ENCODE data around the gene GALNTL6. TPM values are rescaled to one million over a fixed set of nuclear protein-coding genes. Genes with fewer than 3 reads are reported as not detected.

The GALNTL6 gene
- total and polyA plus RNA-seq, 2 donors from 2014 or later: 0.60 TPM; not detected in 1

DNA sequence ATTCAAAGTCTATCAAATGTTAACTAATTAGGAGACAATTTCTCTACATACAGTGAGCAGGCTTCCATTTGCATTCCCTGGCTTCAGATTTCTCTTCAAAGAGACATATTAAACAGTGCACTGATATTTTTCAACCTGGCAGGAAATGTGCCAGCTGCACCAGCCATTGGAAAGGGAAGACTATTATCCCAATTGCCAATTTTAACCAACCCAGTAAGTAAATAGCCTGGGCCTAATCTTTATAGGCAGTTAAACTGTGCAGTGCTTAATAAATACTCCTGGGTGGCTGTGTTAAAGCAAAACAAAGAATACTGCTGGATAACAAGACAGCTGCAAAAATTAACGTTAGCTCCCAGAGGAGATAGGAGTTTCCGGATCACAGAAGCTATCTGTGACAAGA is 1243.5 kb downstream of the GALNTL6 start:
- H3K4me3 ChIP-seq (ENCODE audit: low read length in 3 of 3): no peak overlapping the region
- FAIRE-seq: no peak
- H3K9ac ChIP-seq (ENCODE audit: low read length in 3 of 3): no peak overlapping the region
- no peaks in the 10 kb centered on the region for H3K27me3 ChIP-seq (ENCODE audit: control insufficient read depth, insufficient read depth, low read length)
- no peak for DNase-seq
- H3K9me3 ChIP-seq (ENCODE audit: control insufficient read depth in 2 of 3, insufficient read depth in 1 of 3, low read length in 3 of 3): no peaks in the 10 kb centered on the region
- no peaks in the 10 kb centered on the region for H3K36me3 ChIP-seq (ENCODE audit: control insufficient read depth in 2 of 3, insufficient read depth in 3 of 3, low read length in 3 of 3)
- H3K4me1 ChIP-seq (ENCODE audit: control insufficient read depth in 2 of 3, insufficient read depth in 2 of 3, low read depth in 1 of 3, low read length in 3 of 3): no peaks in the 10 kb centered on the region
- TF ChIP-seq, protein P1, sequence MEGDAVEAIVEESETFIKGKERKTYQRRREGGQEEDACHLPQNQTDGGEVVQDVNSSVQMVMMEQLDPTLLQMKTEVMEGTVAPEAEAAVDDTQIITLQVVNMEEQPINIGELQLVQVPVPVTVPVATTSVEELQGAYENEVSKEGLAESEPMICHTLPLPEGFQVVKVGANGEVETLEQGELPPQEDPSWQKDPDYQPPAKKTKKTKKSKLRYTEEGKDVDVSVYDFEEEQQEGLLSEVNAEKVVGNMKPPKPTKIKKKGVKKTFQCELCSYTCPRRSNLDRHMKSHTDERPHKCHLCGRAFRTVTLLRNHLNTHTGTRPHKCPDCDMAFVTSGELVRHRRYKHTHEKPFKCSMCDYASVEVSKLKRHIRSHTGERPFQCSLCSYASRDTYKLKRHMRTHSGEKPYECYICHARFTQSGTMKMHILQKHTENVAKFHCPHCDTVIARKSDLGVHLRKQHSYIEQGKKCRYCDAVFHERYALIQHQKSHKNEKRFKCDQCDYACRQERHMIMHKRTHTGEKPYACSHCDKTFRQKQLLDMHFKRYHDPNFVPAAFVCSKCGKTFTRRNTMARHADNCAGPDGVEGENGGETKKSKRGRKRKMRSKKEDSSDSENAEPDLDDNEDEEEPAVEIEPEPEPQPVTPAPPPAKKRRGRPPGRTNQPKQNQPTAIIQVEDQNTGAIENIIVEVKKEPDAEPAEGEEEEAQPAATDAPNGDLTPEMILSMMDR (IDR thresholded peaks at IDR 0.05; ENCODE audit: borderline replicate concordance, extremely low read depth, insufficient read depth): no peak
- intact Hi-C loops (cut with DNase I): no loop called here
- no peak overlapping the region for H3K27ac ChIP-seq (ENCODE audit: low read depth in 2 of 2, low read length in 2 of 2)

DNA sequence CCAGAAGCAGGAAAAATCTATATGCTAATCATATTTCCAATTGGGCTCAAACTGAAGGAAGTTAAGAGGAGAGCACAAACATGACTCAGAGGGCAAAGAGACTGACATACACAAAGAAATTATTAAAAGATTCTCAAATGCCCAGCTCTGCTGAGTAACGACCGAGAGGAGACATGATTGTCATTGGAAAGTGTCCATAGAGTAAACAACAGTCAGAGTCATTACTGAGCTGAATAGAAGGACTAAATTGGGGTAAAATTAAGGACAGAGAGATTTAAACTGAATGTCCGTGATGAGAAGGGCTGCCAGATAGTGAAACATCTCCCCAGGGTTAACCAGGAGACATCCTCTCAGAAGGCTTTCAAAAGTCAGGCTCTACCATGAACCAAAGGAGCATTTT is 1244.2 kb downstream of the GALNTL6 start:
- Histone ChIP-seq H3K4me3 (ENCODE audit: low read length in 3 of 3) (no peak overlapping the region), H3K27me3 (ENCODE audit: control insufficient read depth, insufficient read depth, low read length) (no peaks in the 10 kb centered on the region), H3K4me1 (ENCODE audit: control insufficient read depth in 2 of 3, insufficient read depth in 2 of 3, low read depth in 1 of 3, low read length in 3 of 3) (no peaks in the 10 kb centered on the region), H3K36me3 (ENCODE audit: control insufficient read depth in 2 of 3, insufficient read depth in 3 of 3, low read length in 3 of 3) (no peaks in the 10 kb centered on the region), H3K9ac (ENCODE audit: low read length in 3 of 3) (no peak overlapping the region), H3K27ac (ENCODE audit: low read depth in 2 of 2, low read length in 2 of 2) (no peak overlapping the region), H3K9me3 (ENCODE audit: control insufficient read depth in 2 of 3, insufficient read depth in 1 of 3, low read length in 3 of 3) (no peaks in the 10 kb centered on the region)
- DNase-seq (no peak), FAIRE-seq (no peak)
- TF ChIP-seq, protein P1 (IDR thresholded peaks at IDR 0.05; ENCODE audit: borderline replicate concordance, extremely low read depth, insufficient read depth): no peak
- intact Hi-C loops (cut with DNase I): no loop called here

DNA sequence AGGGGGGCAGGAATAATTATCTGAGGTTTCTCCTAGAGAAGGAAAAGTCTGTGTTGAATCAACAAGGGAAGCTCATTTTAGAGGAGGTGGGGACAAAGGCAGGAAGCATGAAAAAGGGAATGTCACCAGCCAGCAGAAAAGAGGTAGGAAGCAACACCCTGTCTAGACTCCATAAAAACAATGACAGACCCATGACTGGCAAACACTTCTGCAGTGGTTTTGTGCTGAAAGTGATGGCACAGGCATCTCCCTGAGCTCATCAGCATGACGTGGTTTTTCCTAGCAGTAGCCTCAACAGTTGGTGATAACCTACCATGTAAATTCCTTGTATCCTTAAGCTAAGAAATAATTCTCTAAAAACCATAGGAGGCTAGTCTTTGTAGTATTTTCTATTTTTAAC is 1244.7 kb downstream of the GALNTL6 start:
- no peak for FAIRE-seq
- no peaks in the 10 kb centered on the region for H3K36me3 ChIP-seq (ENCODE audit: control insufficient read depth in 2 of 3, insufficient read depth in 3 of 3, low read length in 3 of 3)
- H3K9me3 ChIP-seq (ENCODE audit: control insufficient read depth in 2 of 3, insufficient read depth in 1 of 3, low read length in 3 of 3): no peaks in the 10 kb centered on the region
- H3K27me3 ChIP-seq (ENCODE audit: control insufficient read depth, insufficient read depth, low read length): no peaks in the 10 kb centered on the region
- DNase-seq: no peak
- TF ChIP-seq, protein P1 (IDR thresholded peaks at IDR 0.05; ENCODE audit: borderline replicate concordance, extremely low read depth, insufficient read depth): no peak
- no peaks in the 10 kb centered on the region for H3K4me1 ChIP-seq (ENCODE audit: control insufficient read depth in 2 of 3, insufficient read depth in 2 of 3, low read depth in 1 of 3, low read length in 3 of 3)
- H3K9ac ChIP-seq (ENCODE audit: low read length in 3 of 3): no peak overlapping the region
- no peak overlapping the region for H3K4me3 ChIP-seq (ENCODE audit: low read length in 3 of 3)
- intact Hi-C loops (cut with DNase I): no loop called here
- no peak overlapping the region for H3K27ac ChIP-seq (ENCODE audit: low read depth in 2 of 2, low read length in 2 of 2)

DNA sequence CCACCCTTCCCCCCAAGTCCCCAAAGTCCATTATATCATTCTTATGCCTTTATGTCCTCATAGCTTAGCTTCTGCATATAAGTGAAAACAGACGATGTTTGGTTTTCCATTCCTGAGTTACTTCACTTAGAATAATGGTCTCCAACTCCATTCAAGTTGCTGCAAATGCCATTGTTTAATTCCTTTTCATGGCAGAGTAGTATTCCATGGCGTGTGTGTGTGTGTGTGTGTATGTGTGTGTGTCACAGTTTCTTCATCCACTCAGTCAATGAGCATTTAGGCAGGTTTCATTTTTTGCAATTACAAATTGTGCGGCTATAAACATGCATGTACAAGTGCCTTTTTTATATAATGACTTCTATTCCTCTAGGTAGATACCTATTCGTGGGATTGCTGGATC is 1248.0 kb downstream of the GALNTL6 start:
- Histone ChIP-seq H3K27me3 (ENCODE audit: control insufficient read depth, insufficient read depth, low read length) (no peaks in the 10 kb centered on the region), H3K4me3 (ENCODE audit: low read length in 3 of 3) (no peak overlapping the region), H3K9me3 (ENCODE audit: control insufficient read depth in 2 of 3, insufficient read depth in 1 of 3, low read length in 3 of 3) (no peaks in the 10 kb centered on the region), H3K4me1 (ENCODE audit: control insufficient read depth in 2 of 3, insufficient read depth in 2 of 3, low read depth in 1 of 3, low read length in 3 of 3) (no peaks in the 10 kb centered on the region), H3K27ac (ENCODE audit: low read depth in 2 of 2, low read length in 2 of 2) (no peak overlapping the region), H3K9ac (ENCODE audit: low read length in 3 of 3) (no peak overlapping the region), H3K36me3 (ENCODE audit: control insufficient read depth in 2 of 3, insufficient read depth in 3 of 3, low read length in 3 of 3) (no peaks in the 10 kb centered on the region)
- FAIRE-seq (no peak), DNase-seq (no peak)
- intact Hi-C loops (cut with DNase I): no loop called here
- TF ChIP-seq, protein P1 (IDR thresholded peaks at IDR 0.05; ENCODE audit: borderline replicate concordance, extremely low read depth, insufficient read depth): no peak

All from kidney (tissue), 14 donors.